WTC11 (cell line): ENCODE data around the gene TECR.

Experiments used
- ZNF219 ChIP-seq: sonication (generic); formaldehyde crosslinking; IDR thresholded peaks from 2 replicates; pipeline ENCODE4 v1.8.0; 2023; ENCODE audit warnings: missing genetic modification reagents, mild to moderate bottlenecking, borderline replicate concordance
- TF ChIP-seq, protein P1 (sequence below): fragments of 200-600 bp; IDR thresholded peaks from 2 replicates; pipeline ENCODE4 v1.8.0; 2022; ENCODE audit warnings: antibody characterized with exemption

- no peak for TF ChIP-seq ZNF219 (CRISPR knock-in tag)
- TF ChIP-seq, protein P1, sequence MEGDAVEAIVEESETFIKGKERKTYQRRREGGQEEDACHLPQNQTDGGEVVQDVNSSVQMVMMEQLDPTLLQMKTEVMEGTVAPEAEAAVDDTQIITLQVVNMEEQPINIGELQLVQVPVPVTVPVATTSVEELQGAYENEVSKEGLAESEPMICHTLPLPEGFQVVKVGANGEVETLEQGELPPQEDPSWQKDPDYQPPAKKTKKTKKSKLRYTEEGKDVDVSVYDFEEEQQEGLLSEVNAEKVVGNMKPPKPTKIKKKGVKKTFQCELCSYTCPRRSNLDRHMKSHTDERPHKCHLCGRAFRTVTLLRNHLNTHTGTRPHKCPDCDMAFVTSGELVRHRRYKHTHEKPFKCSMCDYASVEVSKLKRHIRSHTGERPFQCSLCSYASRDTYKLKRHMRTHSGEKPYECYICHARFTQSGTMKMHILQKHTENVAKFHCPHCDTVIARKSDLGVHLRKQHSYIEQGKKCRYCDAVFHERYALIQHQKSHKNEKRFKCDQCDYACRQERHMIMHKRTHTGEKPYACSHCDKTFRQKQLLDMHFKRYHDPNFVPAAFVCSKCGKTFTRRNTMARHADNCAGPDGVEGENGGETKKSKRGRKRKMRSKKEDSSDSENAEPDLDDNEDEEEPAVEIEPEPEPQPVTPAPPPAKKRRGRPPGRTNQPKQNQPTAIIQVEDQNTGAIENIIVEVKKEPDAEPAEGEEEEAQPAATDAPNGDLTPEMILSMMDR, result no peak
Measured at GRCh38 chr19:14514215-14514863, 15.1 kb upstream of the TECR start.
